HCT116 (cell line): Measurements from ENCODE around the gene PDCL3.

Source experiments
- CEBPB ChIP-seq: IDR thresholded peaks from 2 replicates; pipeline ENCODE4 v1.6.1; 2012; ENCODE audit warnings: low read depth
- EZH2 ChIP-seq: fragments of 200-600 bp; sonication (generic); IDR thresholded peaks from 2 replicates; pipeline ENCODE4 v1.6.1; 2017; ENCODE audit warnings: antibody characterized with exemption, mixed run types
- POLR2A ChIP-seq: IDR thresholded peaks from 2 replicates; pipeline ENCODE4 v1.7.0; 2011; ENCODE audit warnings: borderline replicate concordance; ENCODE audit not compliant: insufficient read depth, insufficient read length; ENCODE audit errors: extremely low read depth
- RAD21 ChIP-seq: IDR thresholded peaks from 2 replicates; pipeline ENCODE4 v1.6.1; 2012; ENCODE audit warnings: low read depth, mild to moderate bottlenecking
- REST ChIP-seq: IDR thresholded peaks from 2 replicates; pipeline ENCODE4 v1.6.1; 2012; ENCODE audit warnings: low read depth
- TCF7L2 ChIP-seq: IDR thresholded peaks from 2 replicates; pipeline ENCODE4 v1.7.0; 2011; ENCODE audit warnings: borderline replicate concordance, inconsistent platforms; ENCODE audit not compliant: insufficient read depth, insufficient read length; ENCODE audit errors: extremely low read depth
- ZBTB33 ChIP-seq: IDR thresholded peaks from 2 replicates; pipeline ENCODE4 v1.6.1; 2011; ENCODE audit warnings: mild to moderate bottlenecking, low read length, moderate library complexity; ENCODE audit not compliant: insufficient replicate concordance; ENCODE audit errors: extremely low read depth
- TF ChIP-seq, protein P1 (sequence below), 3 experiments: fragments of 200-600 bp in 1 of 3; sonication (generic) in 1 of 3; IDR thresholded peaks in 2 of 3; conservative IDR thresholded peaks in 1 of 3; 2 replicates each; pipeline ENCODE4 v1.5.1; 2012 to 2017; ENCODE audit warnings: low read depth in 2 of 3, low read length in 2 of 3, antibody characterized with exemption in 1 of 3, borderline replicate concordance in 1 of 3, control low read depth in 1 of 3, mild to moderate bottlenecking in 1 of 3, mixed read lengths in 1 of 3, mixed run types in 1 of 3, moderate library complexity in 1 of 3; ENCODE audit not compliant: insufficient read depth in 1 of 3

DNA sequence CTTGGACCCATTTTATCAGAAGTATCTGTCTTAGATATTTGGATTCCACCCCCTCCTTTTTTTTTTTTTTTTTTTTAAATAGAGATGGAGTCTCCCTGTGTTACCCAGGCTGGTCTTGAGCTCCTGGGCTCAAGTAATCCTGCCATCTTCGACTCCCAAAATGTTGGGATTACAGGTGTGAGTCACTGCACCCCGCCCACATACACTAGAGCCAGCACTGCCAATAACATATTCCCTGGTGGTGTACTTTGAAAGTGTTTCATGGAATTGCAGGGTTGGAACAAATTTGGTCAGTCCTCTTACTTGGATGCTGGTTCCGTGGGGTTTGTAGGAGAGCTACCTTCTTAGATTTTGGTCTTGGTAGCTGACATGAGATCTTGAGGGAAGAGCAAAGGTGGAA lies 15.0 kb downstream of the PDCL3 start:
- TF ChIP-seq POLR2A: no peak
- no peak for TF ChIP-seq REST
- no peak for TF ChIP-seq CEBPB
- TF ChIP-seq, protein P1, sequence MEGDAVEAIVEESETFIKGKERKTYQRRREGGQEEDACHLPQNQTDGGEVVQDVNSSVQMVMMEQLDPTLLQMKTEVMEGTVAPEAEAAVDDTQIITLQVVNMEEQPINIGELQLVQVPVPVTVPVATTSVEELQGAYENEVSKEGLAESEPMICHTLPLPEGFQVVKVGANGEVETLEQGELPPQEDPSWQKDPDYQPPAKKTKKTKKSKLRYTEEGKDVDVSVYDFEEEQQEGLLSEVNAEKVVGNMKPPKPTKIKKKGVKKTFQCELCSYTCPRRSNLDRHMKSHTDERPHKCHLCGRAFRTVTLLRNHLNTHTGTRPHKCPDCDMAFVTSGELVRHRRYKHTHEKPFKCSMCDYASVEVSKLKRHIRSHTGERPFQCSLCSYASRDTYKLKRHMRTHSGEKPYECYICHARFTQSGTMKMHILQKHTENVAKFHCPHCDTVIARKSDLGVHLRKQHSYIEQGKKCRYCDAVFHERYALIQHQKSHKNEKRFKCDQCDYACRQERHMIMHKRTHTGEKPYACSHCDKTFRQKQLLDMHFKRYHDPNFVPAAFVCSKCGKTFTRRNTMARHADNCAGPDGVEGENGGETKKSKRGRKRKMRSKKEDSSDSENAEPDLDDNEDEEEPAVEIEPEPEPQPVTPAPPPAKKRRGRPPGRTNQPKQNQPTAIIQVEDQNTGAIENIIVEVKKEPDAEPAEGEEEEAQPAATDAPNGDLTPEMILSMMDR (IDR thresholded peaks at IDR 0.05 in 2 of 3, conservative IDR thresholded peaks at IDR 0.05 in 1 of 3; ENCODE audit: borderline replicate concordance in 1 of 3, insufficient read depth in 1 of 3, low read depth in 2 of 3, low read length in 2 of 3): peak in 2 of 3 experiments; percentile 13 to 15; a peak in 1 of 6 replicates
- no peak for TF ChIP-seq ZBTB33
- TF ChIP-seq EZH2: no peak
- TF ChIP-seq TCF7L2: no peak
- no peak for TF ChIP-seq RAD21
